Renal cortical epithelial cell (primary cell): ENCODE results near the gene TMOD4. TPM values are rescaled to one million over a fixed set of nuclear protein-coding genes. Genes with fewer than 3 reads are reported as not detected.
"Not testable (repeated sequence)": the region's sequence is repeated elsewhere in the genome, so short reads cannot be mapped to it uniquely, and the experiment has no call there.

Experiments used
- DNase-seq: peaks from one replicate; pipeline ENCODE4 v3.0.0-alpha.2; 2011; ENCODE audit warnings: low read depth
- total RNA-seq: library from RNA; depleted of rRNA; stranded (reverse); fragments of >200 nt; gene quantifications from 2 replicates; pipeline ENCODE4 v1.2.3, GENCODE V29; 2014

TMOD4 gene
- not detected in 2 replicates for total RNA-seq

GRCh38 chr1:151175863-151176262, at the start of gene TMOD4:
Gene TMOD4, minus strand, starts transcription at chr1:151175981. Its CDS starts 1,106 bp downstream, at chr1:151174875.
- DNase-seq = no peak

GRCh38 chr1:151222130-151222529, 46.3 kb upstream of the TMOD4 start:
- DNase-seq = no peak

- DNase-seq = no peak
Measured at GRCh38 chr1:151221616-151222015, 45.8 kb upstream of the TMOD4 start.

- no peak for DNase-seq
Measured at GRCh38 chr1:151213560-151213959, 37.8 kb upstream of the TMOD4 start.

GRCh38 chr1:151211972-151212705, 36.4 kb upstream of the TMOD4 start:
- peak; percentile 40 for DNase-seq

- peak; percentile 45 for DNase-seq
Measured at GRCh38 chr1:151210830-151211229, 35.0 kb upstream of the TMOD4 start.

GRCh38 chr1:151205381-151205965, 29.7 kb upstream of the TMOD4 start:
- not testable (repeated sequence) for DNase-seq

- DNase-seq = peak; percentile 94
Measured at GRCh38 chr1:151199873-151200581, 24.2 kb upstream of the TMOD4 start.

GRCh38 chr1:151198254-151199127, 22.7 kb upstream of the TMOD4 start, which contains the start of gene PIP5K1A:
Gene PIP5K1A, plus strand, starts transcription at chr1:151198552. Its CDS starts 445 bp downstream, at chr1:151198997.
- peak; percentile 96 for DNase-seq

- DNase-seq = no peak
Measured at GRCh38 chr1:151197863-151198253, 22.1 kb upstream of the TMOD4 start.

GRCh38 chr1:151196292-151196800, 20.6 kb upstream of the TMOD4 start:
- DNase-seq = peak; percentile 92

GRCh38 chr1:151194894-151195594, 19.3 kb upstream of the TMOD4 start:
- DNase-seq = peak; percentile 95

GRCh38 chr1:151193856-151194255, 18.1 kb upstream of the TMOD4 start:
- no peak for DNase-seq

- DNase-seq = no peak
Measured at GRCh38 chr1:151193304-151193703, 17.5 kb upstream of the TMOD4 start.

- no peak for DNase-seq
Measured at GRCh38 chr1:151192047-151192446, 16.3 kb upstream of the TMOD4 start.

GRCh38 chr1:151189637-151190445, 14.1 kb upstream of the TMOD4 start, which contains the start of gene VPS72:
Gene VPS72, minus strand, starts transcription at chr1:151190197. Its CDS starts 76 bp downstream, at chr1:151190121.
- DNase-seq = peak; percentile 83

GRCh38 chr1:151188667-151189066, 12.9 kb upstream of the TMOD4 start:
- DNase-seq = not testable (repeated sequence)

- no peak for DNase-seq
Measured at GRCh38 chr1:151187205-151187604, 11.4 kb upstream of the TMOD4 start.

- no peak for DNase-seq
Measured at GRCh38 chr1:151184211-151184610, 8.4 kb upstream of the TMOD4 start.

GRCh38 chr1:151176514-151177045, 799 bp upstream of the TMOD4 start:
- no peak for DNase-seq
